Head of caudate nucleus (tissue), 42 donors: ENCODE data around the gene XYLT1.

Experiments
- DNase-seq, 42 donors: peaks; one replicate each; pipeline versions ENCODE4 v3.0.0 to v3.0.0-alpha.2; 2020 to 2021; ENCODE audit warnings: mixed read lengths in 7 of 42
- intact Hi-C: fragments of 100-400 bp; cut with DNase I; formaldehyde crosslinking; loops from one replicate; pipeline ENCODE4 v1.15.0; 2022

XYLT1 gene

GRCh38 chr16:17171250-17172143 lies 299.3 kb downstream of the XYLT1 start:
- intact Hi-C loops, result no loop called here
- DNase-seq, result no peak

GRCh38 chr16:17170435-17170834 lies 300.3 kb downstream of the XYLT1 start:
- DNase-seq, result no peak
- intact Hi-C loops, result no loop called here

DNA sequence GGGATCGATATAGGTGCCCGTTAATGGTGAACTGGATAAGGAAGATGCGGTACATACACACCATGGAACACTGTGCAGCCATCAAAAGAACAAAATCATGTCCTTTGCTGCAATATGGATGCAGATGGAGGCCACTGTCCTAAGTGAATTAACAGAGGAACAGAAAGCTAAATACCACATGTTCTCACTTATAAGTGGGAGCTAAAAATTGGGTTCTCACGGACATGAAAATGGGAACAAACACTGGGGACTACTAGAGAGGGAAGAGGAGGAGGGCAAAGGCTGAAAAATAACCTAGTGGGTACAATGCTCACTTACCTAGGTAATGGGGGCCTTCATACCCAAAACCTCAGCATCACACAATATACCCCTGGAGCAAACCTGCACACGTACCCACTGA lies 302.6 kb downstream of the XYLT1 start:
- no peak for DNase-seq
- intact Hi-C loops, result no loop called here

- intact Hi-C loops, result no loop called here
- peak in 2 of 42 donors; percentile 4 to 30 for DNase-seq
These were observed 304.7 kb downstream of the XYLT1 start for GRCh38 chr16:17166095-17166494.

DNA sequence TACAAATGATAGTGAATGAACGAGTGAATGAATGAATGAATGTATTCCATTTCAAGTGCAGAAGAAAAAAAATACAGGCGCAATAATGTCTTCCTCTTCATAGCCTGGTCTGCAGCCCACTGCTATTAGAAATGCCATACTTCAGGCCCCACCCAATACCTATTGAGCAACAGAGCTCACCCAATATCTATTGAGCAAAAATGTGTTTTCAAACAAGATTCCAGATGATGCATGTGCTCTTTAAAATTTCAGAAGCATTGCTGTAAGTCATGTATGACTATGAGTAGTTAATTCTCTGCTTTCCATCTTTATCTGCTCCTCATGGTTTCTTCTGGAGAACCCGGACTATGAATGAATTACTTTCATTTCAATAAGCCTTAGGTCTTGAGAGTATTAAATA lies 308.2 kb downstream of the XYLT1 start:
- intact Hi-C loops, result no loop called here
- DNase-seq, result no peak

DNA sequence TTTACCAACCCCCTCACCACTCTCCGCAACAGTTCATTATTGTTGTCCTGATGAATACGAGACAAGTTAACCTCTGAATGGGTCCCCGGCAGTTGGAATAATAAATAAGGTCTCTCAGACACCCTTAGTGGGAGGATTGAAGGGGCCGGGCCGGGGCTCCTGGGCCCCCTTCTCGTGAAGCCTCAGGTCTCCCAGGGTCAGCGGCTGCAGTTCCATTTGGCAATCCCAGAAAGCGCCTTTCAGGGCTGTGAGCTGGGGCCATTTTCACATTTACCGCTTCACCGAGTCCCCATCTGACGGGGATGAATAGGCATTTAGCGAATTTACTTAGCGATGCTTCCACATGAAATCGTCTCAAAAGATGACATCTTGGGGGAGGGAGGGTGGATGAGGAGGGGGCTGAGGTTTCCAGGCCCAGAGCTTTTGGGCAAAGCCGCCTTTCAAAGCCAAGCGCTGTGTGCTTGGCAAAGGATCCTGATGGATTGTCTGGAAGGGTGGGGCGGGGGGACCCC lies 309.8 kb downstream of the XYLT1 start:
- intact Hi-C loops, result no loop called here
- peak in 18 of 42 donors; percentile 4 to 60 (median 31) for DNase-seq

DNA sequence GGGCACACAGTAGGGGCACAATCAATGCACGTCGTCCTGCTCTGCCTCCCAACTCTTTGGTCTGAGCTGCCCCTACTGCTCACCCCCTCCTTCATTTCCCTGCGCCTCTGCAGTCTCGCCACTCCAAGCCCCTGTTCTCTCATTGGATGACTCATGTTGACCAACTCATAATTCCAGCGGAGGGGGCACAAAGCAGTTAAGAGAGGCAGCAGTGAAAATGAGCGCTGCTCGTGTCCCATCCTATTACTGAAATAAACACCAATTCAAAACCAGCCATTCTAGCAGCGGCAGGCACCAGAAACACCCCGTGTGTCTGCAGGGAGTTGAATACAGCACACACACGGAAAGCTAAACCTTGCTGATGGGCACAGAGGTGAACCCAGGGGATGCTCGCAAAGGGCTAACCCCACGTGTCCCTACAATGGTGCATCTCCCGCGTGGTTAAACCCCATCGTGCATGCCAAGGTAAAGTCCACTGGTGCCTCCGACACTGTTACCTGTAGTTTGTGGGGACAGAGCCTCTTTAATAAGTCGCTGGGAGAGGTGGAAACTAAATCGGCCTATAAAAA lies 310.4 kb downstream of the XYLT1 start:
- DNase-seq, result peak in 9 of 42 donors; percentile 6 to 76 (median 25)
- intact Hi-C loops, result no loop called here

- intact Hi-C loops, result no loop called here
- no peak for DNase-seq
These were observed 311.1 kb downstream of the XYLT1 start for GRCh38 chr16:17159617-17160016.

GRCh38 chr16:17155936-17156335 lies 314.8 kb downstream of the XYLT1 start:
- intact Hi-C loops, result no loop called here
- no peak for DNase-seq

GRCh38 chr16:17155485-17155884 lies 315.3 kb downstream of the XYLT1 start:
- no peak for DNase-seq
- intact Hi-C loops, result no loop called here

GRCh38 chr16:17154981-17155380 lies 315.8 kb downstream of the XYLT1 start:
- intact Hi-C loops, result no loop called here
- DNase-seq, result peak in 6 of 42 donors; percentile 6 to 56 (median 14)

- no peak for DNase-seq
- intact Hi-C loops, result no loop called here
These were observed 318.4 kb downstream of the XYLT1 start for GRCh38 chr16:17152311-17152710.

- intact Hi-C loops, result no loop called here
These were observed 319.4 kb downstream of the XYLT1 start for GRCh38 chr16:17151335-17151734.

DNA sequence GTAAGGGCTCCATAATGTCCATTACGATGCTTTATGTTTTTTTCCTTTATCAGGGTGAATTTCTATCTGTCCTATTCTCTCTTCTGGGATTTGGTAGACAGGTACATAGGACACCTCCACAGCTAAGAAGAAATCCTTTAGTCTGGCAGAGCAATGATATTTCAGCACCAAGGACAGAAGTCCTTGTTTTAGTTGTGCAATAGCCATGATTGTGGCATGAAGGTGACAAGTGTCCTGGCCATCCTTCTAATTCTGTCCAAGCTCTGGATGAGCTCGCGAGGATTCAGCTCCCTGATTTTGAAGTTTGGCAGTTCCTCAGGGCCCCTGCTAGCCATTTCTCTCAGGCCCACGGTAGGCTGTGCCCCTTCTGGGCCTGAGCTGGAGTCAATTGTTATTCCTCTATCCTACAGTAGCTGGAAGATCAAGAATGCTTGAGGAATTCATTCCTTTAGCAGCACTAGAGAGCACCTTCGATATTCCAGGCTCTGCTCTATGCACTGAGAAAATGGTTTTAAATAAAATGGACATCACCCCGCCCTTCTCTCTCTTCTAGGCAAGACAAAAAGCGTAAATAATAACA lies 320.8 kb downstream of the XYLT1 start:
- intact Hi-C loops, result no loop called here
- DNase-seq, result no peak

More at GRCh38 chr16:17151335-17151734, 319.4 kb downstream of the XYLT1 start:
- DNase-seq, result no peak

- intact Hi-C loops, result no loop called here
- no peak for DNase-seq
These were observed 322.8 kb downstream of the XYLT1 start for GRCh38 chr16:17147942-17148341.

DNA sequence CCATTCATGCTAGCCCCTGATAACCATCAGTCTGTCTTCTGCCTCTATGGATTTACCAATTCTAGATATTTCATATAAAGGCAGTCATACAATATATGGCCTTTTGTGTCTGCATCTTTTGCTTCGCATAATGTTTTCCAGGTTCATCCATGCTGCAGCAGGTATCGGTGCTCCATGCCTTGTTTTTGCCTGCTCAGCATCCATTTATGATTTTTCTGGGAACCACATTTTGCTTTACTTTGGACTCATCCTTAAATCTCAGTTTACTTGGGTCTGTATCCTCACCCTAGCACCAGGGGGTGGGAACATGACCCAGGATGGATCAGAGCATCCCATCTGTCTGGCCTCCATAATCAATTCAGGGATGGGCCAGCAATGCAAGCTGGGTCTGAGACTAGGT lies 325.7 kb downstream of the XYLT1 start:
- no peak for DNase-seq
- intact Hi-C loops, result no loop called here

DNA sequence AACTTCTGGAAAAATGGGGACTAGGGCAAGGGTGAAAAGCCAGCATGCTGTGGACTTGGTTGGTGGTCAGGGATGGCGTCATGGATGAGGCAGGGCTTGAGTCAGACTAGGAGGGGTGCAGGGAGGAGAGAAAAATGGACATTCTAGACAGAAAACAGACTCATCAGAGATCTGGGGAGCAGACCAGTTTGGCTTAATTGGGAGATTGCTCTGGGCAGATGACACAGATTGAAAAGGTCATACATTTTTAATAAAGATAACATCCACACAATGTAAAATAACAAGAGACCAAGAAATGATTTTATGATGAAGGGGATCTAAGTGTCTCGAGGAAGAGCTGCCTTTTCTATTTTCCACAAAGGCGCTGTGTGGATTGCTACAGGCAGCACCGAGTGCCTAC lies 326.3 kb downstream of the XYLT1 start:
- no peak for DNase-seq
- intact Hi-C loops, result no loop called here

DNA sequence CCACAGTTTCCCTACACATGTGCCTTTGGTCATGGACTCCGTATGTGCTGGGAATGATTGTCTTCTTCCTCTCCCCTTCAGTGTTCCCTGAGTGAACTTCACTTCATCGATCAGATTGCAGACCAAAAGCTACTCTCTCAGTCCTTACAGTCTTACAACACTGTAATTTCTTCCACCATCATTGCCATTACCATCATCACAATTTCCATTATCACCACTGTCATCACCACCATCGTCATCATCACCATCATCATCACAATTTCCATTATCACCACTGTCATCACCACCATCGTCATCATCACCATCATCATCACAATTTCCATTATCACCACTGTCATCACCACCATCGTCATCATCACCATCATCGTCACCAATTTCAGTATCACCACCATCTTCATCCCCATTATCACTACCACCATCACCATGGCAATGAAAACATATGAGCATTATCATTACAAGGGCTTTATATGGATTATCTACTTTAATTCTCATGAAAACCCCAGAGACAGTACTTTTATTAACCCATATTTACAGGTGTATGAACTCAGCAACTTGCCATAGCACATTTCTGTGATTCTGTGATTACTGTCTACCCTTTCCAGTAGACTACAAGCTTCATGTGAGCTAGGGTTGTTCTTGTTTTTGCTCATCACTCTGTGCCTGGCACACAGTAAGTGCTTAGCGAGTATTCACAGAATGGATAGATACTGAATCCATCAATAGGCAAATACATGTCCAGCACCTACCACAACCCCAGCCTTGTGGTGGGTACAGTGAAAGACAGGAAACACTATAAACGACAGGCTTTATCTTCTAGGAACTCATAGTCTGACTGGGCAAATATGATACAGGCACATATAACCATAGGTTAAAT lies 327.0 kb downstream of the XYLT1 start:
- intact Hi-C loops, result no loop called here
- DNase-seq, result no peak

GRCh38 chr16:17138801-17139200 lies 332.0 kb downstream of the XYLT1 start:
- DNase-seq, result no peak
- intact Hi-C loops, result no loop called here
